ENCODE measurements around the gene EIF3A. TPM values are rescaled to one million over a fixed set of nuclear protein-coding genes. Genes with fewer than 3 reads are reported as not detected.

The EIF3A gene
- total and polyA plus RNA-seq, 9 of the 15 experiments (the other 6 are each of a cell fraction or from before 2014, with no cell fraction given), result 19.6 to 163 (median 102) TPM

GRCh38 chr10:119060107-119060506 lies 20.5 kb downstream of the EIF3A start:
- no peak overlapping the region for H3K27ac ChIP-seq (ENCODE audit: extremely low read depth, low read depth, low read length)
- H3K9me3 ChIP-seq (replicated peaks; ENCODE audit: control insufficient read depth, insufficient read depth, low read depth, low read length), result no peaks in the 10 kb centered on the region
- H4K20me1 ChIP-seq (replicated peaks; ENCODE audit: control insufficient read depth, insufficient read depth, low read length), result no peaks in the 10 kb centered on the region
- intact Hi-C loops (cut with micrococcal nuclease) (no loop called here), in situ Hi-C loops (cut with MboI) (no loop called here)
- POLR2A ChIA-PET, result no interaction called here
- WGBS (ENCODE audit: insufficient coverage, low coverage, missing lambda C conversion rate), result 90% methylated on average over 1 of the region's 1 CpG
- no peak for ATAC-seq
- H3K9me1 ChIP-seq (ENCODE audit: control insufficient read depth, insufficient read depth, low read length), result no peaks in the 10 kb centered on the region
- no peak overlapping the region for H3K4me2 ChIP-seq (ENCODE audit: insufficient read depth, low read length)
- no TSS peak for BruUV-seq (replicated peaks)
- TF ChIP-seq ETS2 (tag; IDR thresholded peaks at IDR 0.05; ENCODE audit: borderline replicate concordance, poor library complexity, severe bottlenecking) (no peak), SMARCA5 (IDR thresholded peaks at IDR 0.05) (no peak), POLR3G (IDR thresholded peaks at IDR 0.05; ENCODE audit: extremely low read depth, insufficient read length, insufficient replicate concordance) (no peak), HMGN3 (IDR thresholded peaks at IDR 0.05; ENCODE audit: borderline replicate concordance, extremely low read depth, insufficient read length, low read depth, low read length) (no peak), POLR2AphosphoS2 (IDR thresholded peaks at IDR 0.05; ENCODE audit: low read length) (no peak), XRCC5 (IDR thresholded peaks at IDR 0.05; ENCODE audit: low read depth, low read length) (no peak), YY1 (IDR thresholded peaks at IDR 0.05; ENCODE audit: borderline replicate concordance in 1 of 3, control insufficient read depth in 1 of 3, extremely low read depth in 1 of 3, insufficient read depth in 3 of 3, insufficient read length in 1 of 3, insufficient replicate concordance in 2 of 3, low read depth in 1 of 3, low read length in 2 of 3) (no peak)
- TF ChIP-seq, protein P1, sequence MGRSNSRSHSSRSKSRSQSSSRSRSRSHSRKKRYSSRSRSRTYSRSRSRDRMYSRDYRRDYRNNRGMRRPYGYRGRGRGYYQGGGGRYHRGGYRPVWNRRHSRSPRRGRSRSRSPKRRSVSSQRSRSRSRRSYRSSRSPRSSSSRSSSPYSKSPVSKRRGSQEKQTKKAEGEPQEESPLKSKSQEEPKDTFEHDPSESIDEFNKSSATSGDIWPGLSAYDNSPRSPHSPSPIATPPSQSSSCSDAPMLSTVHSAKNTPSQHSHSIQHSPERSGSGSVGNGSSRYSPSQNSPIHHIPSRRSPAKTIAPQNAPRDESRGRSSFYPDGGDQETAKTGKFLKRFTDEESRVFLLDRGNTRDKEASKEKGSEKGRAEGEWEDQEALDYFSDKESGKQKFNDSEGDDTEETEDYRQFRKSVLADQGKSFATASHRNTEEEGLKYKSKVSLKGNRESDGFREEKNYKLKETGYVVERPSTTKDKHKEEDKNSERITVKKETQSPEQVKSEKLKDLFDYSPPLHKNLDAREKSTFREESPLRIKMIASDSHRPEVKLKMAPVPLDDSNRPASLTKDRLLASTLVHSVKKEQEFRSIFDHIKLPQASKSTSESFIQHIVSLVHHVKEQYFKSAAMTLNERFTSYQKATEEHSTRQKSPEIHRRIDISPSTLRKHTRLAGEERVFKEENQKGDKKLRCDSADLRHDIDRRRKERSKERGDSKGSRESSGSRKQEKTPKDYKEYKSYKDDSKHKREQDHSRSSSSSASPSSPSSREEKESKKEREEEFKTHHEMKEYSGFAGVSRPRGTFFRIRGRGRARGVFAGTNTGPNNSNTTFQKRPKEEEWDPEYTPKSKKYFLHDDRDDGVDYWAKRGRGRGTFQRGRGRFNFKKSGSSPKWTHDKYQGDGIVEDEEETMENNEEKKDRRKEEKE (IDR thresholded peaks at IDR 0.05; ENCODE audit: borderline replicate concordance in 1 of 2, control insufficient read depth in 1 of 2, low read depth in 2 of 2, low read length in 1 of 2), result no peak
- no peak for DNase-seq (ENCODE audit: extremely low read depth in 1 of 4, low spot score in 3 of 4)
- no peaks in the 10 kb centered on the region for H3K4me1 ChIP-seq (replicated peaks in 1 of 2; ENCODE audit: control insufficient read depth in 2 of 2, insufficient read depth in 2 of 2, low read length in 2 of 2)
- H3K79me2 ChIP-seq (ENCODE audit: control insufficient read depth, insufficient read depth, low read length), result peaks cover 55% of the 10 kb centered on the region
- no peak overlapping the region for H2AFZ ChIP-seq (ENCODE audit: low read depth, low read length)
- peaks cover 96% of the 10 kb centered on the region for H3K36me3 ChIP-seq (ENCODE audit: control insufficient read depth, insufficient read depth, low read length)
- FAIRE-seq, result no peak
- H3K4me3 ChIP-seq, result no peak overlapping the region
- no peak overlapping the region for H3K9ac ChIP-seq (ENCODE audit: insufficient read depth in 1 of 2, low read depth in 2 of 2, low read length in 2 of 2)
- CTCF ChIA-PET (ENCODE audit: low intra/inter-chr PET ratio), result no interaction called here
- no peaks in the 10 kb centered on the region for H3K27me3 ChIP-seq (ENCODE audit: control insufficient read depth in 2 of 2, insufficient read depth in 2 of 2, low read length in 2 of 2)

Data from K562 (cell line).